Heart right ventricle (tissue), 16 donors: ENCODE results near the gene NPR1. TPM values are rescaled to one million over a fixed set of nuclear protein-coding genes. Genes with fewer than 3 reads are reported as not detected.

Experiments used
- ATAC-seq, 8 donors: fragments of 200-7000 bp; cut with Tn5 transposase; one replicate each; pipeline ENCODE4 v1.9.1; 2020; ENCODE audit warnings: mild to moderate bottlenecking in 8 of 8, moderate library complexity in 8 of 8, moderate number of reproducible peaks in 1 of 8
- DNase-seq, 2 donors: peaks; one replicate each; pipeline ENCODE4 v3.0.0-alpha.2; 2020
- H3K27ac ChIP-seq, 10 donors: fragments of 200-600 bp; sonication (generic) in 2 of 10; one replicate each; pipeline versions ENCODE4 v1.5.0 to v1.8.0; 2020 to 2022; ENCODE audit warnings: mild to moderate bottlenecking in 3 of 10
- H3K27me3 ChIP-seq, 7 donors: fragments of 200-600 bp; one replicate each; pipeline ENCODE4 v1.8.0; 2021 to 2022; ENCODE audit warnings: mild to moderate bottlenecking in 2 of 7
- H3K36me3 ChIP-seq, 9 donors: fragments of 200-600 bp; sonication (generic) in 1 of 9; one replicate each; pipeline versions ENCODE4 v1.5.0 to v1.8.0; 2020 to 2022; ENCODE audit warnings: mild to moderate bottlenecking in 2 of 9
- H3K4me1 ChIP-seq, 9 donors: fragments of 200-600 bp; sonication (generic) in 1 of 9; one replicate each; pipeline versions ENCODE4 v1.5.0 to v1.8.0; 2020 to 2022; ENCODE audit warnings: mild to moderate bottlenecking in 4 of 9
- H3K4me3 ChIP-seq, 10 donors: fragments of 200-600 bp; sonication (generic) in 2 of 10; one replicate each; pipeline versions ENCODE4 v1.5.0 to v1.8.0; 2020 to 2022; ENCODE audit warnings: mild to moderate bottlenecking in 7 of 10, moderate library complexity in 2 of 10
- H3K9me3 ChIP-seq, 11 donors: fragments of 200-600 bp in 10 of 11; sonication (generic) in 2 of 11; one replicate each; pipeline versions ENCODE4 v1.5.0 to v1.8.0; 2013 to 2022; ENCODE audit warnings: mild to moderate bottlenecking in 2 of 11, control low read depth in 1 of 11, moderate library complexity in 1 of 11
- CTCF ChIP-seq, 9 donors: fragments of 200-600 bp; sonication (generic) in 2 of 9; IDR thresholded peaks; one replicate each; pipeline versions ENCODE4 v1.5.0 to v1.8.0; 2021 to 2022; ENCODE audit warnings: antibody characterized with exemption in 9 of 9, mild to moderate bottlenecking in 5 of 9, moderate library complexity in 1 of 9
- WGBS, 2 donors: extraction: QIAGEN DNeasy Blood & Tissue Kit; methylation state at CpG; one replicate each; pipeline ENCODE4 v1.1.7; 2013; ENCODE audit warnings: inconsistent platforms in 1 of 2; 5-methylcytosine and 5-hydroxymethylcytosine counted together
- intact Hi-C, 10 donors: fragments of 100-400 bp; cut with DNase I; formaldehyde crosslinking; loops; one replicate each; pipeline versions ENCODE4 v1.11.1 to v1.14.2; 2022
- polyA plus RNA-seq, 2 donors: library from polyadenylated mRNA; stranded (reverse); fragments of 200-250 nt; gene quantifications; one replicate each; pipeline ENCODE4 v1.2.3, GENCODE V29; 2013
- total RNA-seq, 10 donors: library from RNA; stranded (reverse); fragmentation: NEBNext Ultra II Directional in 3 of 10; extraction: Animal tissue kit (Norgen Biotek cat#: 25700) in 3 of 10; gene quantifications; one replicate each; pipeline versions ENCODE4 v1.2.1 to v1.2.4, GENCODE V29; 2021 to 2023
- donor health status: Arrhythmogenic right ventricular cardiomyopathy.
- donor health status: ischemic (EF 13 %, LVEDD 7.1; RV severe dilation, severe dysfunction).
- donor health status: healthy with polysubstance abuse.
- donor health status: DM: no; HTN: yes; CAD: no.
- donor health status: DM: no; HTN: no; CAD: no.
- donor health status: ischemic (EF 25% LVEDD 6.9; RV normal size, moderate dysfunction).
- donor health status: ischemic (EF 25% LVEDD 5.7; RV mildly dilated, moderate dysfunction).
- donor health status: healthy.
- donor health status: DM: yes; HTN: yes; CAD: no.
- donor health status: Ischemic cardiomyopathy.
- donor health status: ischemic (EF 35%, LVEDD 5.7; RV mildly dilated, moderate dysfunction).
- donor health status: nonischemic (EF 11% LVEDD 7.7; RV severe dilation, severe dysfunction).
- donor health status: DM: yes; HTN: yes; CAD: no.
- donor health status: PGD.
- donor health status: ischemic (EF 29% LVEDD 5.4; RV normal size, mild dysfunction).
- donor health status: nonischemic (EF 23%, LVEDD 6.1; RV moderate dilation, normal function).

NPR1 gene
- total and polyA plus RNA-seq, 12 donors = 8.0 to 29.0 (median 10.9) TPM

- intact Hi-C loops = loop anchor here in 4 of 10 donors (5.0 to 10.0 kb wide), 4 partner anchors 46 to 314 kb away; partner anchors contain the start of genes RAB13 (in 3 of the 4), S100A1 (in 1 of the 4) and S100A13 (in 1 of the 4)
- Histone ChIP-seq H3K36me3 (peaks cover 0 to 14% (median 7%) of the 10 kb centered on the region in 9 donors), H3K4me1 (peaks cover 6 to 42% (median 27%) of the 10 kb centered on the region in 9 donors), H3K4me3 (no peak overlapping the region), H3K27ac (no peak overlapping the region), H3K9me3 (no peaks in the 10 kb centered on the region), H3K27me3 (peaks cover 0 to 13% (median 7%) of the 10 kb centered on the region in 7 donors)
- DNase-seq (no peak), ATAC-seq (no peak)
- 92 to 93% methylated on average over 2 of the region's 2 CpGs for WGBS, 2 donors
- TF ChIP-seq CTCF (IDR thresholded peaks at IDR 0.05) = no peak
Observed at GRCh38 chr1:153673511-153673910, 5.0 kb upstream of the NPR1 start.

- Histone ChIP-seq H3K9me3 (no peaks in the 10 kb centered on the region), H3K4me3 (peak overlapping the region; percentile 48 to 73 (median 66)), H3K36me3 (peaks cover 0 to 13% (median 0%) of the 10 kb centered on the region in 9 donors), H3K27ac (peak overlapping the region; percentile 44 to 85 (median 78)), H3K4me1 (peaks cover 8 to 28% (median 22%) of the 10 kb centered on the region in 9 donors), H3K27me3 (peaks cover 9 to 41% (median 19%) of the 10 kb centered on the region in 7 donors)
- ATAC-seq (peak; percentile 52 to 87 (median 76)), DNase-seq (peak; percentile 40 to 54)
- intact Hi-C loops = loop anchor here (1.0 to 10.0 kb wide), 15 partner anchors 69 to 309 kb away; partner anchors contain the start of gene RAB13 (in 9 of the 10)
- WGBS, 2 donors = 2% methylated on average over 29 of the region's 29 CpGs
- peak; percentile 79 to 96 (median 93) for TF ChIP-seq CTCF (IDR thresholded peaks at IDR 0.05)
Observed at GRCh38 chr1:153677718-153678518, 570 bp upstream of the NPR1 start.

DNA sequence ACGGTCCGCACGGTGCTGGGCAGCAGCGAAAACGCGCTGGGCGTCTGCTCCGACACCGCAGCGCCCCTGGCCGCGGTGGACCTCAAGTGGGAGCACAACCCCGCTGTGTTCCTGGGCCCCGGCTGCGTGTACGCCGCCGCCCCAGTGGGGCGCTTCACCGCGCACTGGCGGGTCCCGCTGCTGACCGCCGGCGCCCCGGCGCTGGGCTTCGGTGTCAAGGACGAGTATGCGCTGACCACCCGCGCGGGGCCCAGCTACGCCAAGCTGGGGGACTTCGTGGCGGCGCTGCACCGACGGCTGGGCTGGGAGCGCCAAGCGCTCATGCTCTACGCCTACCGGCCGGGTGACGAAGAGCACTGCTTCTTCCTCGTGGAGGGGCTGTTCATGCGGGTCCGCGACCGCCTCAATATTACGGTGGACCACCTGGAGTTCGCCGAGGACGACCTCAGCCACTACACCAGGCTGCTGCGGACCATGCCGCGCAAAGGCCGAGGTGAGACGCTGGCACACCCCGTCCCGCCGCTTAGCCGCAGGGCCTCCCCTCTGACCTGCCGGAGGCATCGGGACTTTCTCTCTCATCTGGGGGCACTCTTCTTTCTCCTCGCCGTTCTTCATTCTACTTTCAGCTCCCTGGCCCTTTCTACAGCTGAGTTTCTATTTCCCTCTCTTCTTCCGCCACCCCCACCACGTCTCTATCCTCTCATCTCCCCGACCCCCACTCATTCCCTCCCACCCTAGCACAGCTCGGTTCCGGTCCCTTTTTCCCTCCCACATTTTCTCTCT lies 1.0 kb downstream of the NPR1 start:
- ATAC-seq = peak; percentile 21 to 52 (median 32)
- Histone ChIP-seq H3K36me3 (peaks cover 0 to 29% (median 0%) of the 10 kb centered on the region in 9 donors), H3K27ac (peak overlapping the region; percentile 62 to 85 (median 78)), H3K27me3 (peaks cover 9 to 41% (median 19%) of the 10 kb centered on the region in 7 donors), H3K4me1 (peaks cover 8 to 28% (median 22%) of the 10 kb centered on the region in 9 donors), H3K4me3 (peak overlapping the region; percentile 48 to 73 (median 66)), H3K9me3 (no peaks in the 10 kb centered on the region)
- 2 to 3% methylated on average over 73 of the region's 73 CpGs for WGBS, 2 donors
- DNase-seq = peak in 1 of 2 donors; percentile 29
- TF ChIP-seq CTCF (IDR thresholded peaks at IDR 0.05) = peak in 6 of 9 donors; percentile 18 to 41 (median 28)
- intact Hi-C loops = loop anchor here in 9 of 10 donors (2.0 to 10.0 kb wide), 12 partner anchors 68 to 308 kb away; partner anchors contain the start of gene RAB13 (in 8 of the 9)

- Histone ChIP-seq H3K27ac (peak overlapping the region in 6 of 10 donors; percentile 70 to 85 (median 79)), H3K36me3 (peaks cover 0 to 34% (median 0%) of the 10 kb centered on the region in 9 donors), H3K4me3 (peak overlapping the region in 9 of 10 donors; percentile 48 to 73 (median 67)), H3K9me3 (no peaks in the 10 kb centered on the region), H3K27me3 (peaks cover 9 to 41% (median 19%) of the 10 kb centered on the region in 7 donors), H3K4me1 (peaks cover 8 to 28% (median 22%) of the 10 kb centered on the region in 9 donors)
- DNase-seq = no peak
- ATAC-seq = no peak
- intact Hi-C loops = loop anchor here in 2 of 10 donors (2.0 to 5.0 kb wide), 2 partner anchors 69 to 87 kb away; no protein-coding TSS in a partner anchor
- WGBS, 2 donors = 19 to 29% methylated on average over 10 of the region's 10 CpGs
- no peak for TF ChIP-seq CTCF (IDR thresholded peaks at IDR 0.05)
Observed at GRCh38 chr1:153680120-153680403, 1.6 kb downstream of the NPR1 start.
